Gastrocnemius medialis (tissue), 4 donors: ENCODE results near the gene STAM. TPM values are rescaled to one million over a fixed set of nuclear protein-coding genes. Genes with fewer than 3 reads are reported as not detected.

Experiments used
- ATAC-seq, 2 donors: fragments of 150-250 bp; one replicate each; pipeline ENCODE4 v1.9.1; 2016
- DNase-seq, 2 donors: peaks; one replicate each; pipeline ENCODE4 v3.0.0-alpha.2; 2019
- H3K27ac ChIP-seq, 4 donors: fragments of 200-600 bp; sonication (generic); 1 replicate in 1 of 4; 2 replicates in 3 of 4; pipeline ENCODE4 v1.5.1; 2016 to 2018; ENCODE audit warnings: mild to moderate bottlenecking in 2 of 4, moderate library complexity in 1 of 4
- H3K27me3 ChIP-seq, 3 donors: fragments of 200-600 bp; sonication (generic) in 2 of 3; 1 replicate in 1 of 3; 2 replicates in 2 of 3; pipeline versions ENCODE4 v1.5.1 to v1.6.0; 2016 to 2019; ENCODE audit warnings: mild to moderate bottlenecking in 1 of 3, moderate library complexity in 1 of 3
- H3K36me3 ChIP-seq, 2 donors: fragments of 200-600 bp; sonication (generic) in 1 of 2; one replicate each; pipeline ENCODE4 v1.5.1; 2017 to 2018
- H3K4me1 ChIP-seq, 2 donors: fragments of 200-600 bp; sonication (generic) in 1 of 2; one replicate each; pipeline ENCODE4 v1.5.1; 2016 to 2017; ENCODE audit warnings: mild to moderate bottlenecking in 2 of 2
- H3K4me3 ChIP-seq, 4 donors: fragments of 200-600 bp; sonication (generic) in 3 of 4; 1 replicate in 1 of 4; 2 replicates in 3 of 4; pipeline ENCODE4 v1.5.1; 2016 to 2019; ENCODE audit warnings: mild to moderate bottlenecking in 2 of 4
- H3K9me3 ChIP-seq, 3 donors: fragments of 200-600 bp; sonication (generic) in 2 of 3; 1 replicate in 1 of 3; 2 replicates in 2 of 3; pipeline ENCODE4 v1.5.1; 2016 to 2019
- CTCF ChIP-seq, 5 experiments: fragments of 450-650 bp in 3 of 5; fragments of 200-600 bp in 2 of 5; sonication (generic) in 2 of 5; IDR thresholded peaks in 4 of 5; conservative IDR thresholded peaks in 1 of 5; 1 replicate in 4 of 5; 2 replicates in 1 of 5; pipeline ENCODE4 v1.5.1; 2016 to 2019; ENCODE audit warnings: antibody characterized with exemption in 5 of 5, mild to moderate bottlenecking in 3 of 5, moderate library complexity in 3 of 5
- POLR2A ChIP-seq, 2 donors: fragments of 450-650 bp; IDR thresholded peaks; one replicate each; pipeline ENCODE4 v1.6.1; 2017; ENCODE audit warnings: antibody characterized with exemption in 2 of 2, mild to moderate bottlenecking in 2 of 2, moderate library complexity in 2 of 2
- in situ Hi-C, 4 donors: fragments of 200-750 bp; cut with MboI; loops; one replicate each; pipeline versions ENCODE4 v1.15.0 to v1.8.0; 2017; ENCODE audit warnings: low sequenced_read_pairs in 4 of 4
- intact Hi-C: fragments of 100-400 bp; cut with DNase I; formaldehyde crosslinking; loops from one replicate; pipeline ENCODE4 v1.15.1; 2023; ENCODE audit warnings: low total_unique reads
- total RNA-seq, 4 donors: library from RNA; depleted of rRNA; stranded (reverse); fragments of >200 nt; gene quantifications; one replicate each; pipeline versions ENCODE4 v1.1.0 to v1.2.3, GENCODE V29; 2016

STAM gene
- total RNA-seq, 4 donors from 2014 or later = 28.6 to 52.0 (median 35.2) TPM

DNA sequence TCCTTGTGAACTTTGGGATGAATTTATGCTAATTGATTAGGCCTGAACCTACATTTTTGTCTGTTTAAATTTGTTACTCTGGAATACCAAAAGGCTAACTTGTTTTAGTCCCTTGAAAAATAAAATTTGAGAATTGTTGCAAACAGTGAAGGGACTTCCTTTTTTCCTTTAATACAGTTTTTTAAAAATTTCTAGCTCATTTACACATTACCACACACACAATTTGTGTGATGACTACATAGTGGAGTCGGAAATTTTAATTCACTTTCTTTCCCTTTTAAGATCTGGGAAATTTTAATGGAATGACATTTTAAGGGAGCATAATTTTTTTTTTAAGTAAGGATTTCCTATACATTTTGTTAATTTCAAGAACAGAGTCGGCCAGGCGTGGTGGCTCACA, 99.5 kb downstream of the STAM start:
- peak overlapping the region in 1 of 4 donors; percentile 58 for H3K27ac ChIP-seq
- H3K27me3 ChIP-seq = no peaks in the 10 kb centered on the region
- H3K36me3 ChIP-seq = no peaks in the 10 kb centered on the region
- DNase-seq (no peak), ATAC-seq (no peak)
- intact Hi-C loops (loop anchor here (1.0 kb wide), 1 partner anchor 136 kb away; no protein-coding TSS in a partner anchor), in situ Hi-C loops (loop anchor here (5.0 kb wide), 1 partner anchor 136 kb away; no protein-coding TSS in a partner anchor)
- H3K9me3 ChIP-seq = no peaks in the 10 kb centered on the region
- H3K4me3 ChIP-seq = no peak overlapping the region
- peaks cover 12 to 16% of the 10 kb centered on the region in 2 donors for H3K4me1 ChIP-seq
- TF ChIP-seq CTCF (IDR thresholded peaks at IDR 0.05 in 4 of 5, conservative IDR thresholded peaks at IDR 0.05 in 1 of 5) (no peak), POLR2A (IDR thresholded peaks at IDR 0.05) (no peak)

GRCh38 chr10:17744341-17744861, 100.5 kb downstream of the STAM start:
- Histone ChIP-seq H3K4me1 (peaks cover 12 to 16% of the 10 kb centered on the region in 2 donors), H3K27me3 (no peaks in the 10 kb centered on the region), H3K27ac (peak overlapping the region; percentile 47 to 71 (median 57)), H3K9me3 (no peaks in the 10 kb centered on the region), H3K36me3 (no peaks in the 10 kb centered on the region), H3K4me3 (peak overlapping the region in 1 of 4 donors; percentile 19)
- ATAC-seq (peak; percentile 42 to 74), DNase-seq (no peak)
- no peak for TF ChIP-seq POLR2A (IDR thresholded peaks at IDR 0.05)
- TF ChIP-seq CTCF (IDR thresholded peaks at IDR 0.05 in 4 of 5, conservative IDR thresholded peaks at IDR 0.05 in 1 of 5) = no peak
- in situ Hi-C loops = loop anchor here (5.0 kb wide), 1 partner anchor 137 kb away; no protein-coding TSS in a partner anchor
- intact Hi-C loops = no loop called here

DNA sequence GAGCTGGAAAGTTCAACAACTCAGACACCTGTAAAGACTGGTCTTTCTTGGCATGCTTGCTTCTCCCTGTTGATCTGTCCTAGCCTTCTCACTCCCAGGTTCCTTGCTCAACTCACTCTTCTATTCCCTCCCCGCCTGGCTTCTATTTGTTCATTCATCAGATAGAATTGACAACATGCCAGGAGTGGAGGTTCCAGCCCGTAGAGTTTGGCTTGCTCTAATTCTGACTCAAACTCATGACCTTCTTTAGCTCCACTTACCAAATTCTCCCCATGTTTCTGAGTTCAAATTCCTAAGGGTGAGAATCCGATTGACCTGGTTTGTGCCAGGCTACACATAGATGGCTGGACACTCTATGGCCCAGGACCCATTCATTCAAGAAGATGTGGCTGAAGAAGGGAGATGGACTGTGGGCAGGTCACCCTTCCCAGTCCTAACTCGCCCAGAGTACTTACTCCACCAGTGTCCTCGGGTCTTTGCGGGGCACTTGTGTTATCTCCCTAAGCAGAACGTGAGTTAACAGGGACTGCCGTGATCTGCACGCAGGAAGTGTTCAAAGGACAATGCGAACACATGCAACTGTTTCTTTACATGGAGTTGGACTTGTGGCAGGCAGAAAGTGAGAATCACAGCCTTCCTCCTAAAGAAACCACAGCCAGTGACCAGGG, 104.1 kb downstream of the STAM start:
- H3K9me3 ChIP-seq = no peaks in the 10 kb centered on the region
- in situ Hi-C loops = no loop called here
- H3K4me3 ChIP-seq = no peak overlapping the region
- no peaks in the 10 kb centered on the region for H3K27me3 ChIP-seq
- intact Hi-C loops = loop anchor here (5.0 kb wide), 1 partner anchor 34 kb away; no protein-coding TSS in a partner anchor
- ATAC-seq = no peak
- TF ChIP-seq CTCF (IDR thresholded peaks at IDR 0.05 in 4 of 5, conservative IDR thresholded peaks at IDR 0.05 in 1 of 5) (no peak), POLR2A (IDR thresholded peaks at IDR 0.05) (no peak)
- DNase-seq = no peak
- H3K36me3 ChIP-seq = no peaks in the 10 kb centered on the region
- H3K4me1 ChIP-seq = peaks cover 11 to 16% of the 10 kb centered on the region in 2 donors
- H3K27ac ChIP-seq = no peak overlapping the region

GRCh38 chr10:17749890-17750289, 105.9 kb downstream of the STAM start:
- intact Hi-C loops = loop anchor here (5.0 kb wide), 1 partner anchor 32 kb away; no protein-coding TSS in a partner anchor
- Histone ChIP-seq H3K36me3 (no peaks in the 10 kb centered on the region), H3K4me3 (no peak overlapping the region), H3K27me3 (no peaks in the 10 kb centered on the region), H3K9me3 (no peaks in the 10 kb centered on the region), H3K27ac (no peak overlapping the region), H3K4me1 (peaks cover 5 to 6% of the 10 kb centered on the region in 2 donors)
- ATAC-seq = no peak
- TF ChIP-seq CTCF (IDR thresholded peaks at IDR 0.05 in 4 of 5, conservative IDR thresholded peaks at IDR 0.05 in 1 of 5) = no peak
- TF ChIP-seq POLR2A (IDR thresholded peaks at IDR 0.05) = no peak
- DNase-seq = no peak
- in situ Hi-C loops = no loop called here
